Ishikawa (cell line): Measurements from ENCODE around the gene UBE2H.

Experiments
- CEBPB ChIP-seq: IDR thresholded peaks from 2 replicates; pipeline ENCODE4 v1.6.1; 2012
- CREB1 ChIP-seq: IDR thresholded peaks from 2 replicates; pipeline ENCODE4 v1.6.1; 2012; ENCODE audit warnings: low read depth
- EGR1 ChIP-seq: IDR thresholded peaks from 2 replicates; pipeline ENCODE4 v1.6.1; 2012
- EP300 ChIP-seq: IDR thresholded peaks from 2 replicates; pipeline ENCODE4 v1.6.1; 2012; ENCODE audit warnings: borderline replicate concordance
- FOXM1 ChIP-seq: IDR thresholded peaks from 2 replicates; pipeline ENCODE4 v1.6.1; 2012; ENCODE audit warnings: low read depth, borderline replicate concordance
- NFIC ChIP-seq: IDR thresholded peaks from 2 replicates; pipeline ENCODE4 v1.6.1; 2012
- RAD21 ChIP-seq: IDR thresholded peaks from 2 replicates; pipeline ENCODE4 v1.6.1; 2012; ENCODE audit warnings: low read depth
- TAF1 ChIP-seq: IDR thresholded peaks from 2 replicates; pipeline ENCODE4 v1.6.1; 2012; ENCODE audit warnings: low read depth, mild to moderate bottlenecking
- TCF12 ChIP-seq: IDR thresholded peaks from 2 replicates; pipeline ENCODE4 v1.6.1; 2012; ENCODE audit warnings: low read depth
- TEAD4 ChIP-seq: IDR thresholded peaks from 2 replicates; pipeline ENCODE4 v1.6.1; 2012
- YY1 ChIP-seq: IDR thresholded peaks from 2 replicates; pipeline ENCODE4 v1.6.1; 2012; ENCODE audit warnings: low read depth
- ZBTB7A ChIP-seq: IDR thresholded peaks from 2 replicates; pipeline ENCODE4 v1.6.1; 2012; ENCODE audit warnings: low read depth
- TF ChIP-seq, protein P1 (sequence below): IDR thresholded peaks from 2 replicates; pipeline ENCODE4 v1.6.1; 2012; ENCODE audit warnings: low read depth, mild to moderate bottlenecking
- TF ChIP-seq, protein P2 (sequence below): IDR thresholded peaks from 2 replicates; pipeline ENCODE4 v1.6.1; 2012
- TF ChIP-seq, protein P3 (sequence below): IDR thresholded peaks from 2 replicates; pipeline ENCODE4 v1.6.1; 2012

The UBE2H gene

DNA sequence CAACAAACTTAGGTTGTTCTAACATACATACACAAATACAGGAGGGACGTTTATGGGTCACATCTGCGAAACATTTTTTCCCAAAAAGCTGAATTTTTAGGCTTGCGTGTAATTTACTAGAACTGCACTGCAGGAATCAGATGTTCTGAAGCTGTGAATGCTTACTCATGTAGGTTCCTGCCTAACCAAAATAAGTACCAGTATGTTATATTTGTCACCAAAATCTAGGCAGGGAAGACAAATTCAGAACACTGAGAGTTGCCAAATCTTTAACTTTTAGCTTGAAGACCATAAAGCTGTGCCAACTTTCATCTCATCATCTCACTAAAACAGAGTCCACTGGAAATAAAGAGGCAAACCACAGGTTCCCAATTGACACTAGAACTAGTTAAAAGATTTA is 5.7 kb downstream of the UBE2H start:
- TF ChIP-seq CREB1 = no peak
- TF ChIP-seq EP300 = no peak
- no peak for TF ChIP-seq RAD21
- TF ChIP-seq ZBTB7A = no peak
- TF ChIP-seq, protein P1, sequence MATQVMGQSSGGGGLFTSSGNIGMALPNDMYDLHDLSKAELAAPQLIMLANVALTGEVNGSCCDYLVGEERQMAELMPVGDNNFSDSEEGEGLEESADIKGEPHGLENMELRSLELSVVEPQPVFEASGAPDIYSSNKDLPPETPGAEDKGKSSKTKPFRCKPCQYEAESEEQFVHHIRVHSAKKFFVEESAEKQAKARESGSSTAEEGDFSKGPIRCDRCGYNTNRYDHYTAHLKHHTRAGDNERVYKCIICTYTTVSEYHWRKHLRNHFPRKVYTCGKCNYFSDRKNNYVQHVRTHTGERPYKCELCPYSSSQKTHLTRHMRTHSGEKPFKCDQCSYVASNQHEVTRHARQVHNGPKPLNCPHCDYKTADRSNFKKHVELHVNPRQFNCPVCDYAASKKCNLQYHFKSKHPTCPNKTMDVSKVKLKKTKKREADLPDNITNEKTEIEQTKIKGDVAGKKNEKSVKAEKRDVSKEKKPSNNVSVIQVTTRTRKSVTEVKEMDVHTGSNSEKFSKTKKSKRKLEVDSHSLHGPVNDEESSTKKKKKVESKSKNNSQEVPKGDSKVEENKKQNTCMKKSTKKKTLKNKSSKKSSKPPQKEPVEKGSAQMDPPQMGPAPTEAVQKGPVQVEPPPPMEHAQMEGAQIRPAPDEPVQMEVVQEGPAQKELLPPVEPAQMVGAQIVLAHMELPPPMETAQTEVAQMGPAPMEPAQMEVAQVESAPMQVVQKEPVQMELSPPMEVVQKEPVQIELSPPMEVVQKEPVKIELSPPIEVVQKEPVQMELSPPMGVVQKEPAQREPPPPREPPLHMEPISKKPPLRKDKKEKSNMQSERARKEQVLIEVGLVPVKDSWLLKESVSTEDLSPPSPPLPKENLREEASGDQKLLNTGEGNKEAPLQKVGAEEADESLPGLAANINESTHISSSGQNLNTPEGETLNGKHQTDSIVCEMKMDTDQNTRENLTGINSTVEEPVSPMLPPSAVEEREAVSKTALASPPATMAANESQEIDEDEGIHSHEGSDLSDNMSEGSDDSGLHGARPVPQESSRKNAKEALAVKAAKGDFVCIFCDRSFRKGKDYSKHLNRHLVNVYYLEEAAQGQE = no peak
- no peak for TF ChIP-seq YY1
- TF ChIP-seq, protein P2, sequence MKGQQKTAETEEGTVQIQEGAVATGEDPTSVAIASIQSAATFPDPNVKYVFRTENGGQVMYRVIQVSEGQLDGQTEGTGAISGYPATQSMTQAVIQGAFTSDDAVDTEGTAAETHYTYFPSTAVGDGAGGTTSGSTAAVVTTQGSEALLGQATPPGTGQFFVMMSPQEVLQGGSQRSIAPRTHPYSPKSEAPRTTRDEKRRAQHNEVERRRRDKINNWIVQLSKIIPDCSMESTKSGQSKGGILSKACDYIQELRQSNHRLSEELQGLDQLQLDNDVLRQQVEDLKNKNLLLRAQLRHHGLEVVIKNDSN = no peak
- no peak for TF ChIP-seq EGR1
- no peak for TF ChIP-seq NFIC
- TF ChIP-seq, protein P3, sequence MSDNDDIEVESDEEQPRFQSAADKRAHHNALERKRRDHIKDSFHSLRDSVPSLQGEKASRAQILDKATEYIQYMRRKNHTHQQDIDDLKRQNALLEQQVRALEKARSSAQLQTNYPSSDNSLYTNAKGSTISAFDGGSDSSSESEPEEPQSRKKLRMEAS = no peak
- no peak for TF ChIP-seq TEAD4
- TF ChIP-seq CEBPB = no peak
- TF ChIP-seq FOXM1 = no peak
- TF ChIP-seq TAF1 = no peak
- TF ChIP-seq TCF12 = no peak

DNA sequence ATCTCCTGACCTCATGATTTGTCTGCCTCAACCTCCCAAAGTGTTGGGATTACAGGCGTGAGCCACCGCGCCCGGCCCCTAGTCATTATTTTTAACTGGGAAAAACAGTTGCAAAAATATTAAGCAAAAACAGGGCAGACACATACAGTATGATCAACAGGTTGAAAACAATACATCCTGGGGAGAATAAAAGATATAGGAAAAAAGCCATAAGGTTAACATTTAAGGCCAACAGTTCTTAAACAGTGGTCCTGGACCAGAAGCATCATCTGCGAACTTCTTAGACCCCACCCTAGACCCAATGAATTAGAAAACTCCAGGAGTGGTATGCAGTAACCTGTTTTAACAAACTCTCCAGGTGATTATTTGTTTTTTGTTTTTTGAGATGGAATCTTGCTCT is 6.5 kb downstream of the UBE2H start:
- TF ChIP-seq EGR1 (no peak), NFIC (no peak), FOXM1 (no peak)

DNA sequence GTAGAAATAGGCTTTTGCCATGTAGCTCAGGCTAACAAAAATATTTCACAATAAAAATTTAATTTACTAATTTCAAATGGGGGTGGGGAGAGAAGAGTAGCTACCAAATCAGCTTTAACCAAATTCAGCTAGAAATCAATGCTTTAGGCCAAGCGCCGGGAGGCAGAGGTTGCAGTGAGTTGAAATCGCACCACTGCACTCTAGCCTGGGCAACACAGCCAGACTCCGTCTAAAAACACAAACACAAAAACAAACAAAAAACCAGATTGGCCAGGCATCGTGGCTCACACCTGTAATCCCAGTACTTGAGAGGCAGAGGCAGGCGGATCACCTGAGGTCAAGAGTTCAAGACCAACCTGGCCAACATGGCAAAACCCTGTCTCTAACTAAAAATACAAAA is 9.4 kb downstream of the UBE2H start:
- TF ChIP-seq CEBPB (no peak), EGR1 (no peak), TAF1 (no peak), EP300 (no peak)
- TF ChIP-seq, protein P2 = no peak

DNA sequence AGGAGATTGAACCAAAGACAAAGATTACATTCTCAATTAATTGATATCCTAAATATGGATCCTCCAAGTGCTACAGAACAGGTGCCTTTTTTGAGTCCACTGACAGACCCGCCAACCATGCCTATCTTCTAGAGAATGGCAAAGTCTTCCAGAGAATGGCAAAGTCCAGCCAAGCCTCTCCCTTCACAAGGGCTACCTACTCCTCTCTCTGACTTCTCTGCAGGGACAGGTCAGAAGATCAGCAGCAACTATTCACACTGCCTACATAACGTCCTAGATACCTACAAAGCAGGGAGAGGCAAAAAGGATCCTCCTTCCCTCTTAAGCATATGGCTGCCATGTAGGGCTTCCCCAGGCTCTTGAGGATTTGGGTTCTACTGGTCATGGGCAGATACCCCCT is 12.4 kb downstream of the UBE2H start:
- no peak for TF ChIP-seq TEAD4
- no peak for TF ChIP-seq TAF1
- no peak for TF ChIP-seq YY1
- no peak for TF ChIP-seq NFIC
- no peak for TF ChIP-seq FOXM1
- TF ChIP-seq, protein P1 = no peak
- TF ChIP-seq RAD21 = no peak
- TF ChIP-seq TCF12 = no peak
- TF ChIP-seq EGR1 = no peak
- TF ChIP-seq, protein P2 = no peak
- no peak for TF ChIP-seq ZBTB7A
- no peak for TF ChIP-seq CEBPB
- TF ChIP-seq, protein P3 = no peak

DNA sequence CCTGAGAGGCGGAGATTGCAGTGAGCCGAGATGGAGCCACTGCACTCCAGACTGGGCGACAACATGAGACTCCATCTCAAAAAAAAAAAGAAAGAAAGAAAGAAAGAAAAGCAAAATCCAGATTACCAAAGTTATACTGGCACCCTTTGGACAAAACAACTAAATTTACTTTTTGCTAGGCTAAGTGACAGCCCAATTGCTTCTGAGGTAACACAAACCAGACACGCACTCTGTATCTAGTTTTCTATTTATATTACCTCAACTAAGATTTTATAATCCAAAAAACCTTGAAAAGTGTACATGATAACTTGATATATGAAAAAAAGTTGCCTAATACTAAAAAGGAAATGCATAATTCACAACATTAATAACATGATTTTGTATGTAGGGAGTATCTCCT is 12.9 kb downstream of the UBE2H start:
- TF ChIP-seq CEBPB (no peak), RAD21 (no peak), EGR1 (no peak), TEAD4 (no peak), FOXM1 (no peak), TAF1 (no peak), ZBTB7A (no peak), TCF12 (no peak), YY1 (no peak), CREB1 (no peak)
- TF ChIP-seq, protein P1 = no peak
- TF ChIP-seq, protein P3 = no peak
